HG03159 (cell line): Measurements from ENCODE around the gene SEZ6L2.
"Not testable (repeated sequence)": the region's sequence is repeated elsewhere in the genome, so short reads cannot be mapped to it uniquely, and the experiment has no call there.

Experiments
- ATAC-seq: cut with Tn5 transposase; IDR thresholded peaks from one replicate; pipeline ENCODE4 v1.9.1; 2021; ENCODE audit warnings: mild to moderate bottlenecking, moderate library complexity; ENCODE audit not compliant: unreplicated experiment

SEZ6L2 gene

GRCh38 chr16:29858149-29858849, 41.1 kb downstream of the SEZ6L2 start:
- no peak for ATAC-seq

- no peak for ATAC-seq
Measured at GRCh38 chr16:29857133-29857760, 42.1 kb downstream of the SEZ6L2 start.

- ATAC-seq: no peak
Measured at GRCh38 chr16:29854520-29855100, 44.7 kb downstream of the SEZ6L2 start.

DNA sequence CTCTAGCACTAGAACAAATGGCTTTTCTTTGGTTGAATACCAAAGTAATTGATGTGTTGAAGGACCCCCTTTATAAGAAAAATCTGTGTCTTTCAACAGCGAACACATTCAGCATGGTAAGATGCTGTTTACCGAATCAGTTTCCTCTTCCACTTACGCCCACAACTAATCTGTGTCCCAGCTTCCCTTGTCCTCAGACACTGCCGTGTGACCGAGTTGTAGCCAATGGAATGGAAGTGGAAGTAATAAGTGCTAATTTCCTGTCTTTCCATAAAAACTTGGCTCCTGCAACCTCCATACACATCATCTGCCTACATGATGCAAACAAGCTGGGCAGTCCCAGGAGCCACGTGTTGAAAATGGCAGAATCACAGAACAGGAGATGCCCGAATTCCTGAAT, 46.7 kb downstream of the SEZ6L2 start:
- no peak for ATAC-seq

DNA sequence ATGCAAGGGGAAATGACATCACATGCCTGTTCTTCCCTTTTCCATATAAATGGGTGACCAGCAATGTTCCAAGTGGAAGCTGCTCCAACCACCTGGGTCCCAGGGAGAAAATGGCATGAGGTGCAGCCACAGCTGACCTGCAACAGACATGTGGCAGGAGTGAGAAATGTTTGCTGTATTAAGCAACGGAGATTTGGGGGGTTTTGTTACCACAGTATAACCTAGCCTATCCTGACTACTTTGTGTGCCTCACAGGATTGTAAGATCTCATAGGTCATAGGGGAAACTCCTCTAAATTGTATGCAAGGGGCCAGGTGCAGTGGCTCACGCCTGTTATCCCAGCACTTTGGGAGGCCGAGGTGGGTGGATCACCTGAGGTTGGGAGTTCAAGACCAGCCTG, 48.4 kb downstream of the SEZ6L2 start:
- ATAC-seq: no peak

- no peak for ATAC-seq
Measured at GRCh38 chr16:29849505-29849904, 49.8 kb downstream of the SEZ6L2 start.

DNA sequence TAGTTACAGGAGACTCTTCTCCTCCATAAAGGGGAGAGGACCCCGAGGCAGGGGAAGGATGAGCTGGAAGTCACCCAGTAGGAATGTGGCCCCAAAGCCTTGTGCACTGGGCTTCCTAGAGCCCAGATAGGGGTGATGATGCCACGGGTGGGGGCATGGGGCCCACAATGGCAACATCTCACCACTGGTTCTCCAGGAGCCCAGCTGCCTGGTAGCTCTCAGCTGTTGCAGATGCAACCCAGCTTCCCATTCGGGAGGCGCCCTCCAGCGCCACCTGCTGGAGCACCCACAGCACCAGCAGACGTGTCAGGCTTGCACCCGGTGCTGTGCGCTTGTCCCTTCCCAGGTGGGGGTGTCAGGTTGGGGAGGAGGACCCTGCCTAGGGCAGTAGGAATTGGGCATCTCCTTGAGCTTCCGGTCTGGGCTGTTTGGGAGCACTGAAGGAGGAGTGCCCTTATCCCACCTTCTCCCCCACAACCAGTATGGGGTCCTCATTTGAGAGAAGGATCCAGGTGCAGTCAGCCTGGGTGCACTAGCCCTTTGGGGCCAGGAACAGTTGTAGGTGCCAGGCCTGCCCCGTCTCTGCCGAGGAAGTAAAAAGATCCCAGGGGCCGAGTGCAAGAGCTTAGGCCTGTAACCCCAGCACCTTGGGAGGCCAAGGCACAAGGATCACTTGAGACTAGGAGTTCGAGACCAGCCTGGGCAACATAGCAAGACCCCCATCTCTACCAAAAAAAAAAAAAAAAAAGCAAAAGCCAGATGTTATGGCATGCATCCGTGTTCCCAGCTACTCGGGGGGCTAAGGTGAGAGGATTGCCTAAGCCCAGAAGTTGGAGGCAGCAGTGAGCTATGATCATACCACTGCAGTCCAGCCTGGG, 50.7 kb downstream of the SEZ6L2 start:
- ATAC-seq: no peak

GRCh38 chr16:29845656-29846055, 53.7 kb downstream of the SEZ6L2 start:
- ATAC-seq: no peak

- no peak for ATAC-seq
Measured at GRCh38 chr16:29844575-29845331, 54.6 kb downstream of the SEZ6L2 start.

DNA sequence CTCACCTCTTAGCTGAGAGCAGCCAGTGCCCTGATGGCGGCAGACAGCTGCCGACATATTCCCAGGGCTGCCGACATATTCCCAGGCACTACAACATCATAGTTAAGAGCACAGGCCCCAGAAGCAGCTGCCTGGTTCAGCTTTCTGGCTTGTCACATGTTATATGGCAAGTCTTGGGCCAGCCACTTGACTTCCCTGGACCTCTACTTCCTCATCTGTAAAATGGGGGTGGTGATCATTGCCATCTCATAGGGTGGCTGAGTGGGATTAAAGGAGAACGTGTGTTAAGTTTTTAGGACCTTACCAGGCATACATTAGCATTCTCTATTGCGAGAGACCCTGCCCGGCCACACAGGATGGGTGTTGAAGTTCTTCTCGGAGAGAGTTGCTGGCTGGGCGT, 55.4 kb downstream of the SEZ6L2 start:
- no peak for ATAC-seq

GRCh38 chr16:29842732-29843346, 56.5 kb downstream of the SEZ6L2 start:
- no peak for ATAC-seq

GRCh38 chr16:29841631-29842030, 57.7 kb downstream of the SEZ6L2 start:
- no peak for ATAC-seq

DNA sequence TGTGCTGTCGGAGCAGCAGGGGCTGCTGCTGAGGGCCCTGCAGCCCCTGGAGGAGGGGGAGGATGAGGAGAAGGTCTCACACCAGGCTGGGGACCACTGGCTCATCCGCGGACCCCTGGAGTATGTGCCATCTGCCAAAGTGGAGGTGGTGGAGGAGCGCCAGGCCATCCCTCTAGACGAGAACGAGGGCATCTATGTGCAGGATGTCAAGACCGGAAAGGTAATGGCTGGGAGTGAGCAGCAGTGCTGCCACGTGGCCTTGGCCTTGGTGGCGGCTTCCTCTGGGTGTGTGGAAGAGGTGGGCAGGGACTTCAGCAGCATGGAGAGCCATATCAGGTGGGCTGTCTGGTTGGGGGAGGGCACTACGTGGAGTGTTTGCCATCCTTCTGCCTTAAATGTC, 59.1 kb downstream of the SEZ6L2 start:
- no peak for ATAC-seq

GRCh38 chr16:29839822-29840221, 59.5 kb downstream of the SEZ6L2 start:
- no peak for ATAC-seq

DNA sequence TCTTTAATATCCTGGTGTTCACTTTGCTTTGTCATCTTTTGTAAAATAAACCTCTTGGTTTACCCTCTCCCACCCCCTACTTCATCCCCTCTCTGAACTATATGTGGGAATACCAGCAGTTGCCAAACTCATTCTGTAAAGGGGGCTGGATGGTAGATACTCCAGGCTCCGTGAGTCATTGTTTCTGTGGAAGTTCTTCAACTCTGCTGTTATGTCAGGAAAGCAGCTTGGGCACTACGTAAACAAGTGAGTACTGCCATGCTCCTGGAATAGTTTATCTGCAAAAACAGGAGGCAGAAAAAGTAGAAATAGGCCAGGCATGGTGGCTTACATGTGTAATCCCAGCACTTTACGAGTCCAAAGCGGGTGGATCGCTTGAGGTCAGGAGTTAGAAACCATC, 61.5 kb downstream of the SEZ6L2 start:
- no peak for ATAC-seq

- ATAC-seq: no peak
Measured at GRCh38 chr16:29836623-29837022, 62.7 kb downstream of the SEZ6L2 start.

- ATAC-seq: no peak
Measured at GRCh38 chr16:29835926-29836325, 63.4 kb downstream of the SEZ6L2 start.

- no peak for ATAC-seq
Measured at GRCh38 chr16:29834079-29834478, 65.3 kb downstream of the SEZ6L2 start.

GRCh38 chr16:29833219-29833618, 66.1 kb downstream of the SEZ6L2 start:
- not testable (repeated sequence) for ATAC-seq

- ATAC-seq: no peak
Measured at GRCh38 chr16:29831490-29831889, 67.9 kb downstream of the SEZ6L2 start.
